NCI-H748 treated with DMSO at 0.1 percent for 48 hours (cell line): ENCODE data around the gene MIGA2.
A peak's percentile ranks its signal among the peaks of the same experiment; 100 is the strongest.
"Not testable (repeated sequence)": the region's sequence is repeated elsewhere in the genome, so short reads cannot be mapped to it uniquely, and the experiment has no call there.

Experiments
- DNase-seq: peaks from one replicate; lab custom pipeline; 2025; lab: John Stamatoyannopoulos, UW

The MIGA2 gene, protein sequence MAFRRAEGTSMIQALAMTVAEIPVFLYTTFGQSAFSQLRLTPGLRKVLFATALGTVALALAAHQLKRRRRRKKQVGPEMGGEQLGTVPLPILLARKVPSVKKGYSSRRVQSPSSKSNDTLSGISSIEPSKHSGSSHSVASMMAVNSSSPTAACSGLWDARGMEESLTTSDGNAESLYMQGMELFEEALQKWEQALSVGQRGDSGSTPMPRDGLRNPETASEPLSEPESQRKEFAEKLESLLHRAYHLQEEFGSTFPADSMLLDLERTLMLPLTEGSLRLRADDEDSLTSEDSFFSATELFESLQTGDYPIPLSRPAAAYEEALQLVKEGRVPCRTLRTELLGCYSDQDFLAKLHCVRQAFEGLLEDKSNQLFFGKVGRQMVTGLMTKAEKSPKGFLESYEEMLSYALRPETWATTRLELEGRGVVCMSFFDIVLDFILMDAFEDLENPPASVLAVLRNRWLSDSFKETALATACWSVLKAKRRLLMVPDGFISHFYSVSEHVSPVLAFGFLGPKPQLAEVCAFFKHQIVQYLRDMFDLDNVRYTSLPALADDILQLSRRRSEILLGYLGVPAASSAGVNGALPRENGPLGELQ

DNA sequence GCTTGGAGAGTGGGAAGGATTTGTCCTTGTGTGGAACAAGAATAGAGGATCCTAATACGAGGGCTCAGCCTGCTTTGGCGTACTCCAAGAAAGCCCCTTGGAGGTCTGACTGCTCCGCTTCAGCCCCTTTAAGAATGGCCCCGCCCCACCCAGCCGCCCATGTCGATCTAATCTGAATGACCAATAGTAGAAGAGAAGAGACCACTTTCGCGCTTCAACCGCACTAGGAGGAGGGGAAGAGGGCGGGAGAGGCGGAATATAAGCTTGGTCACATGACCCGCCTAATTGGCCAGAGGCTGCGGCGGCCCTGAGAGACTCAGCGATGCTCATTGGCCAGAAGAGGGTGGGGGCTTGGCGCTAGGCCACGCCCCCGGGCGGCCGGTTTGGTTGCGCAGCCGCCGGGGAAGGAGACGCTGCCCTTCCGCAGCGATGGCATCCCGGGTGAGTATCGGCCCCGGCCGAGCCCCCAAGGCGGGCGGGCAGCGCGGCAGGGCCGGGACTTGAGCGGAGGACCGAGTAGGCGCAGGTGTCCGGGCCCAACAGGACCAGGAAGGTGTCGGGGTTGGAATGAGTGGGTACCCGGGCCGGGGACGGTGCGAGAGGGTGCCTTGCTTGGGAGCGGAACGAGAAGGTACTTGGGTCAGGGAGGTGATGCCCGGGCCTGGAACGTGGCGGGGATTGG is at the start of gene MIGA2:
TSS of gene MIGA2 (plus strand) at position 386 of the 682 bp plus-strand sequence. CDS start 3,969 bp downstream, outside the sequence.
- DNase-seq: peak; percentile 99

DNA sequence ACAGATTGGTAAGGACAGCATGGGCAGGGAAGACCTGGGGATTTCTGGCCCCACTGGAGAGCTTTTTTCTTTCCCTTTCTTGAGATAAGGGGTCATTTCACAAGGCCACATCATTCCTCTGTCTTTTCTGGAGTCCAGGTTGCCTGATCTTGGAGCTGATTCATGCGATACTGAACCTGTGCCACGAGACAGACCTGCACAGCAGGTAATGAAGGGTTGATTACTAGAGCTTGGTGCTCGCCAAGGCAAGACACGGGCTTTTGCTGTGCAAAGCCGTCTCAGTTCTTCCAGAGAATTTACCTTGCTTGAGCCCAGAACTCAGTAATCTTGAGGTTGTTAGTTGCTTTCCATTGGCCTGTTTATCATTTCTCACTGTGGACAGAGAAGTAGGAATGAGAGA is 49.8 kb upstream of the MIGA2 start:
- no peak for DNase-seq

DNA sequence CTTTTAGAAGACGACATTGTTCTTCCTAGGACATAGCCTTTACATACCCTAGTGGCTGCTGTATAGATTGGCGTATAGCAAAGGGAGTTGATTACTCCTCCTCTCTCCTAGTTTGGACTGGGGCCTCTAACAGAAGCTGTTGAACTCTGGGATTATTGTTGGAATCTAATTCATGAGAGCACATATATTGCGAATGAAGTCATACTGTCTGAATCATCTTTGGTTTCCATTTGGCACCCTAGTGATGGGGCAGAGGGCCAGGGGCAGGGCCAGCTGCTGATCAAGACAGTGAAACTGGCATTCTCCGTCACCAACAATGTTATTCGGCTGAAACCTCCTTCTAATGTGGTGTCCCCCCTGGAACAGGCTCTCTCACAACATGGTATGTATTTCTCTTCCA is 48.6 kb upstream of the MIGA2 start:
- no peak for DNase-seq

DNA sequence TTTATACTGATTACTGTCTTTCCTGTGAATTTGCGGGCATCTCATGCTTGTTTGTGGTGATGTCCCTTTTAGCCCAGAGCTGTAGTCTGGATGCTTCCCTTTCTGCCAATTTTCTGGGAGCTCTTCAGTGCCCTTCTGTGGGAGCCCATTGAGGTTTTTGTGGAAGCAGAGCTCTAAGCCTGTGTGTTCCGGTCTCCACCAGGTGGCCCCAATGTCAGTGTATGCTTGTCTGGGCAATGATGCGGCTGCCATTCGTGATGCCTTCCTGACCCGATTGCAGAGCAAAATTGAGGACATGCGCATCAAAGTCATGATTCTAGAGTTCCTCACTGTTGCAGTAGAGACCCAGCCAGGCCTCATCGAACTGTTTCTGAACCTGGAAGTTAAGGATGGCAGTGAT is 43.4 kb upstream of the MIGA2 start:
- DNase-seq: no peak

DNA sequence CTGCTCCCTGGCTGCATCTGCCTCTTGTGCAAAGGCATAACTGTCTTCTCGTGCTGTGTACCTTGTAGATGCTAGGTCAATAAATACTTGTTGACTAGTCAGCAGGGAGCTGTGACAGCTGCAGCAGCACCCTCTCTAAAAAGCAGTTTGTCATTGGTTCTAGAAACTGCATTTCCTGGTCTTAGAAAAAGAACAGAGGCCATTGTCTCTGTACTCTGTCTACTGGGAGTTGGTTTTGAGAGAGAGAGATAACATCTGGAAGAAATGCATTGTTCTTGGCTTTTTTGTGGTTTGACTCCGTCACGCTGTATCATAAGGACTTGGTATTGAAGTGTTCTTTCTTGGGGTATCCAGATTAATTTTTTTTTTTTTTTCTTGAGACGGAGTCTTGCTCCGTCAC is 40.6 kb upstream of the MIGA2 start:
- no peak for DNase-seq

DNA sequence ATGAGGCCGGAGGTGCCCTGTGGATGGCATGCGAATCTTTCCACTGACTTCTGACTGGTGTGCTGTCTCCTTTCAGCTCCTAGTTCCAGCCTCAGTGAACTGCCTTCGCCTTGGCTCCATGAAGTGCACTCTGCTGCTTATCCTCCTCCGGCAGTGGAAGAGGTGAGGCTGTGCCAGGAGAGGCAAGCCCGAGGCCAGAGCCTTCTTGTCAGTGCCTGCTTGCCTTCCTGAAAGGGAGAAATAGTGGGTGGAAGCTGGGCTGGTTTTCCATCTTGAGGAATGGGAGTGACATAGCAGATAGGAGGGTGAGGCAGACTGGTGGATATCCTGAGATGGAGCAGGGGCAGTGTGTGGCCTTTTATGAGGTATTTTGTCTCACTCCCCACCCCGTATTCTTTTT is 38.0 kb upstream of the MIGA2 start:
- no peak for DNase-seq

DNA sequence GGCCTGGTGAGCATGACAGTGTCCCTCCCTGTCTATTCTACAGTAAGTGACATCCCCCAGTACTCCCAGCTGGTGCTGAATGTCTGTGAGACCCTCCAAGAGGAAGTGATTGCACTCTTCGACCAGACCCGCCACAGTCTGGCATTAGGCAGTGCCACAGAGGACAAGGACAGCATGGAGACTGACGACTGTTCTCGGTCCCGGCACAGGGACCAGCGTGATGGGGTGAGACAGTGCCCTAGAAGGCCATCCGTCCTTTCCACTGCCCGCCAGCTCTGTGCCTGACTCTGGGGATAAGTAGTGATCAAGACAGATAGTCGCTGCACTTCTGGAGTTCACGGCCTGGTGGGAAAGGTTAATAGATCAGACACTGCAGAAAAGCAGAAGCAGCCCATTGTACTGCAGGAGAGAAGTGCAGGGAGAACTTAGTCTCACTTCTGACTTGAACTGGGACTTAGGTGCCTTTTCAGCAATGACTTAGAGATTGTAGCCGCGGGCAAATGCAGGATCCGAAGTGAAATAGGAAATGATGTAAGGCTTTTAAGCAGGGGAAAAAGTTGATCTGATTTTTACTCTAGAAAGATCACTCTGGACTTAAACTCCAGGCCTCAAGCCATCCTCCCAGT is 36.7 kb upstream of the MIGA2 start:
- DNase-seq: no peak

DNA sequence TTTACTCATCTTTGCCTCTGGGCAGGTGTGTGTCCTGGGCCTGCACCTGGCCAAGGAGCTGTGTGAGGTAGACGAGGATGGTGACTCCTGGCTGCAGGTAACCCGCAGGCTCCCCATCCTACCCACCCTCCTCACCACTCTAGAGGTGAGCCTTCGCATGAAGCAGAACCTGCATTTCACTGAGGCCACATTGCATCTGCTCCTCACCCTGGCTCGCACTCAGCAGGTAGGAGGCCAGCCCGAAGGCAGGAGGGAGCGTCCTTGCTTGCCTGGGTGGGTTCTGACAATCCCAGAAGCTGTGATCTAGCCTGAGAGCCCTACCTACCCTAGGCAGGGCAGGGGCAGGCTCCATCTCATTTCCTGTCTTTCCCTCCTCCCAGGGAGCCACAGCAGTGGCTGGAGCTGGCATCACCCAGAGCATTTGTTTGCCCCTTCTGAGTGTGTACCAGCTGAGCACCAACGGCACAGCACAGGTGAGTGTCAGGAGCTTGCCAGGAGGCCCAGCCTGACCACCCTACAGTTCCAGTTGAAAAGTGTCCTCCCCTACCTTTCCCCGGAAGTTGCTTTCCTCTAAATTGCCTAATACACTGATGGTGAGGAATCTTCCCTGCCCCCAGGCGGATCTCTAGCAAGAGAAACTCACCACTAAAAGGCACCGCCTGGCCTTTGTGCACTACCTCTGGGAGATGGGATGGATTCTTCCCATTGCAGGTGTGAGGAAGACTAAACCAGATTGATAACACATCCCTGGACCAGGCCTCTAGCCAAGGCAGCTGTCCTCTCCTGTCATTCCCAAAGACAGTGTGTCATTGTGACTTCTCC is 34.7 kb upstream of the MIGA2 start:
- DNase-seq: no peak

DNA sequence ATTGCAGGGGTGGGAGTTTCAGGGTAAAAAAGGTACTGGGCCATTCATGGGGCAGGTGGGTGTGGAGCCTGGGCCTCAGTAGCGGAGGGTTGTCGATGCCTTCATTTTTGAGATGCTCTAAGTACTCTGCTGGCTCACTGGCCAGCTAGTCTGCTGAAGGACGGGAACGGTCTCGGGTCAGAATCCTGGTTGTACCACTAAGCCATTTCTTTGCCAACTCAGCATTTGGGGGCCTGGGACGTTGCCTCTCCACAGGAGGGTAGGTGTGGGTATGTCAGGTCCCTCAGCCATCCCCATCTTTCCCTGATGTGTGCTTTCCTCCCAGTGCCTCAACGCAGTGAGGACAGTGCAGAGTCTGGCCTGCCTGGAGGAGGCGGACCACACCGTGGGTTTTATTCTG is 33.4 kb upstream of the MIGA2 start:
- DNase-seq: no peak

DNA sequence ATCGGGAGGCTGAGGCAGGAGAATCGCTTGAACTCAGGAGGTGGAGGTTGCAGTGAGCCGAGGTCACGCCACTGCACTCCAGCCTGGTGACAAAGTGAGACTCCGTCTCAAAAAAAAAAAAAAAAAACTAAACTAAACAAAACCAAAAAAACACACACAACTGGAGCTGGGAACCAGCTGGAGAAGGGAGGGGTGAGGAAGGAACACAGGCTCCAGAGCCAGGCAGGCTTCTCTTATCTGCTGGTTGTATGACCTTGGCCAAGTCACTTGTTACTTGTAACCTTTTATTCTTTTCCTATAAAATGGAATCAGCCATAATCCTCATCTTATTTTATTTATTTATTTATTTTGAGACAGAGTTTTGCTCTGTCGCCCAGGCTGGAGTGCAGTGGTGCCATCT is 32.3 kb upstream of the MIGA2 start:
- DNase-seq: not testable (repeated sequence)

DNA sequence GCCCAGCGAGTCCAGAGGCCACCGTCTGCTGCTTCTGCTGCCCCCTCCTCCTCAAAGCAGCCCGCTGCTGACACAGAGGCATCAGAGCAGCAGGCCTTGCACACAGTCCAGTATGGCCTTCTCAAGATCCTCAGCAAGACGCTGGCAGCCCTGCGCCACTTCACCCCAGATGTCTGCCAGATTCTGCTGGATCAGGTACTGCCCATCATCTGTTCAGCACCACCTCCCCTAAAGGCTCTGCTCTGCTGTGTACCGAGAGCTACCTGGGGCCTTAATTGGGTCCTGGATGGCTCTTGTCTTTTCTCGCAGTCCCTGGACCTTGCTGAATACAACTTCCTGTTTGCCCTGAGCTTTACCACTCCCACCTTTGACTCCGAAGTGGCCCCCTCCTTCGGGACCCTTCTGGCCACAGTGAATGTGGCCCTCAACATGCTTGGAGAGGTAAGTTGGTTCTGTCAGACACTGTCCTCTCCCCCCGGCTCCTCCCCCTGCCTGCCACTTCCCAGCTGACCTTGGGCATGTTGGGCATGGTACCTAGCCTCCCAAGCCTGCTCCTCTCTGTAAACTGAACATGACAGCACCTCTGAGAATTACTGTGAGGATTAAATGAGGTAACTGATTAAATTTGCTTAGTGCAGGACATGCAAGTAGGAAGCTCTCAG is 31.0 kb upstream of the MIGA2 start:
- no peak for DNase-seq

DNA sequence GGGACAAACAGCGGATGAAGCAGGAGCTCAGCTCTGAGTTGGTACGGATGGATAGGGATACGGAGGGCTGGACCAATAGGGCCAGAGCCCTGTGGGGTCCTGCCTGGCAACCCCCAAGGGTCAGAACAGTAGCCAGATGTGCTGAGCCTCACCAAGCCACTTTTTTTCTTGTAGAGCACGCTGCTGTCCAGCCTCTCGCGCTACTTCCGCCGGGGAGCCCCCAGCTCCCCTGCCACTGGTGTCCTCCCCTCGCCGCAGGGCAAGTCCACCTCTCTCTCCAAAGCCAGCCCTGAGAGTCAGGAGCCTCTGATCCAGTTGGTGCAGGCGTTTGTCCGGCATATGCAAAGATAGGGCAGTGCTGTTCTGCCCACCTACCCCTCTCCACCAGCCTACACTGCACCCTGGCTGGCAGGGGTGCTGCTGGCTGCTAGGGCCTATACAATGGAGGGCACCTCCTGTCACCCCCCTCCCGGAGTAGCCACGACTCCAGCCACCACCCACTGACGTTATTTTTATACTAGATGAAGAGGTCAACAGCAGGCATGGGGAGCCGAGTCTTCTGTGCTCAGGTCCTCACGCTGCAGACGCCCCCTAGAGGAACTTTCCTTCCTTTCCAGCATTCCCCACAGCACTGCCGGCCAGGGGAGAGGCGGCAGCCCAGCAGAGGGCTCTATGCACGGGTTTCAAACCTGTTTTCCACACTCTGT is 29.9 kb upstream of the MIGA2 start:
- peak; percentile 37 for DNase-seq

DNA sequence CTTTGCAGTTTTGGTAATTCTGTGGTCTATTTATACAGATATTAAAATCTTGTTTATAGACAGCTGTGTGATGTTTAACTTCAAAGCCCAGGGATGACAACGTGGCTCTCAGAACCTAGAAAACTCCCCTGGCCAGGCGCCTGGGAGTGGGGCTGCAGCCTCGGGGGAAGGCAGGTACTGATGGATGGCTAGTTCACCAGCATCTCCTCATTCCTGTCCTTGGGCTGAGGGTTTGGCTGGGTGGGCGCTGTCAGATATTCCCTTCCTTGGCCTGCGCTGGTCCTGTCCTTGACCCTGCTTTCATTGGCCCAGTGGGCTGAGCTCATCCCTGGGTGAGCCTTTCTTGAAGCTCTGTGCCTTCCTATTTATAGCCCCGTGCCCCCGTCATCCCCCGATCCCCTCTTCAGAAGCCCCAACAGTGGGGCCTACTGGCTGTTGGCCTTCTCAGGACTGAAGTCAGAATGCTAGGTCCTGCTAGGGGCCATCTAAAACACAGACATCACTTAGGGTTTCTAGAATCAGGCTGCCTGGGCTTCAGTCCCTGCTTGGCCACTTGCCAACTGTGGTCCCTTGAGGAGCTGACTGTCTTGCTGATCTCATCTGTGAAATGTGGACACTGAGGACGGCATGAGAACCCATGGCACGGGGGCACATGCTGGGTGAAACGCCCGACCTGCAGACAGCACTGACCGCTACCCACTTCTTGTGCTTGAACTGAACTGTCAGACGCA is 29.2 kb upstream of the MIGA2 start:
- DNase-seq: no peak

DNA sequence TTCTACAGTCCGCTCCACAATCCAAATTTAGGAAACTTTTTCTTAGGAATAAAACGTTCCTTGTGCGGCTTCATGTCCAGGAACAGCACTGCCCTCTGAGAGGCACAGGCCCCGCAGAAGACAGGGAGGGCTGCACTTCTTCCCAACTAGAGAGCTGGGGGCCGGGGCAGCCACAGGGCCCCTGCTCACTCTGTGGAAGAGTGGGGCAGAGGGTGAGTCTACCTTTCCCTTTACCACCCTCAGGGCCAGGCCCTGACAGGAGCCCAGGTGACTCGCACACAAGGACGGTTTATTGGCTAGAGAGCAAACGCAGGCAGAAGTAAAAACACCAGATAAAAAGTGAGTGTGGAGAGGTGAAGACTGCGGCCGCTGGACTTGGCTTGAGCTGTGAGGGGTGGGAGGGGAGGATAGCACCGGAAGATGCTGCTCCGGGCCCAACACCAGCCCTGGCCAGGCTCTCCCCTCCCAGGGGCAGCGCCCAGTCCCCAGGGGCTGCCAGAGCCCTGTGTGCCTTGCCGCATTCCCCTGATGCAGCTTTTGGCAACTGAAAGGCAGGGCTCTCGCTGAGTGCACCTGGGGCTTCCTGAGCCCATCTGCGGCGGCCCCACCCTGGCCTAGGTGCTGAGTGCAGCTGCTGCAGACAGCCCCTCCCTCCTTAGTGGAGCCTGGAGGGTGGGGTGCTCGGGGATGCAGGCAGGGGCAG is 28.5 kb upstream of the MIGA2 start:
- DNase-seq: no peak

DNA sequence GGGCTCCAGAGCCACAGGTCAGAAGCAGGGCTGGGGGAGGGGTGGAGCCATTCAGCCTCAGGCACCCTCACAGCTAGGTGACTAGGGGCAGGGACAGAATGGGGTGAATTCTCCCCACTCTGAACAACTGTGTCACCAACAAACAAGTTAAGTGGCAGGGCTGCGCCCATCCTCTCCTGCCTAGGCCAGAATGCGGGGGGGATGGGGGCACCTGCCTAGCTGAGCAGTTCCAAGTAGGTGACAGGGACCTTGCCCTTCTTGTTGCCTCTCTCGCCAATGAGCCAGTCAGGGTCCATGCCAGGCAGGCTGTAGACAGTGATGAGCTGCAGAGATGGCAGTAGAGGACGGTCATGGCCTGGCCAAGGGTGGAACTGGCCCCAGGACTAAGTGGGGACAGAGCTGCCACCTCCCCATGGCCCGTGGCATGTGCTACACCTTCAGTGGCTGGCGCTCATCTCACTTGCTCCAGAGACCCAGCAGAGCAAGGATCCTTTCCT is 27.9 kb upstream of the MIGA2 start:
- no peak for DNase-seq

DNA sequence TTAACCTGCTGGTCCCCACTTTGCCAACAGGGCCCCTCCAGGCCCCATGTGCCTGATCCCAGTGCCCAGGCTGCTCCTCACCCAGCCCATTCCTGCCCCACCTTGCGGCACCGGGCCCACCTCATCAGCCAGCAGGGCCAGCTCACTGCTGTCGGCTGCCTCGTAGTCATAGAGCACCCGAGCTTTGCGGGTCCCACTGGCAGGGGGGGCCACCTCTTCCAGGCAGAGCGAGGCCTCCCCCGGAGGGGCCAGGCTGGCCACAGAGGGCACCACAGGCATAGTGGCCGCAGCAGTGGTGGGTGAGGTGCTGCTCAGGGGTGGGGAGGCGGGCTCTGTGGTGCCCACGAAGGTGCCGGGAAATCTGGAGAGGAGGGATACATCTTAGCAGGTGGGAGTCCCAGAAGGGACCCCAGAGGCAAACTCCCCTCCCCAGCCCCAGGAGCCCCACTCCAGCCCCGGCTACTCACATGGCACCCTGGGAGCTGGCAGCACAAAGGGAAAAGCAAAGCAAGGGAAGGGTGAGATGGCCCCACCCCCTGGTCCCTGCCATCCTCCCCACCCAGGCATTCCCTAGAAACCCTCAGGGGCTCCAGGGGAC is 27.3 kb upstream of the MIGA2 start:
- no peak for DNase-seq

DNA sequence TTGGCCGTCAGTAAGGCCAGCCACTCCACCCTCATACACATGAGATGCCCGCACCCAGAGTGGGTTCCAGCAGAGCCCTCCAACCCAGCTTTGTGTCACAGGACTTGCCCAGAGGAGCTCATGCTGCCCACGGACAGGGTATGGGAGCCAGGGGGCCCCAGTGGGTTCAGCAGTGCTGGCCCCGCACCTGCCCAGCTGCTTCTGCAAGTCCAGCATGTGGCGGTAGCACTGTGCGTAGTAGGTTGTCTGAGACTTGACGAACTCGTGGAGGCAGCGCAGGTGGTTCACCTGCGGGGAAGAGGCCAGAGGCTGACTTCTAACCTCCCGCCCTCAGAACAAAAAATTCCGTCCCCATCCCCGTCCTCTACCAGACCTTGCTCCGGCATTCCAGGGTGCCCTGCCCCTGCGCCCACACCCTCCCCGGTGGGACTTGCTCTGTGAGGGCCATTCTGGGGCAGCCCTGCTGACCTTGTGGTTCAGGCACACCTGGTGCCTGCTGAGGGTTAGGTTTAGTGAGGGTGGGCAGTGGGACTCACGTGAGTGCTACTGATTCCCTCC is 26.8 kb upstream of the MIGA2 start:
- no peak for DNase-seq

DNA sequence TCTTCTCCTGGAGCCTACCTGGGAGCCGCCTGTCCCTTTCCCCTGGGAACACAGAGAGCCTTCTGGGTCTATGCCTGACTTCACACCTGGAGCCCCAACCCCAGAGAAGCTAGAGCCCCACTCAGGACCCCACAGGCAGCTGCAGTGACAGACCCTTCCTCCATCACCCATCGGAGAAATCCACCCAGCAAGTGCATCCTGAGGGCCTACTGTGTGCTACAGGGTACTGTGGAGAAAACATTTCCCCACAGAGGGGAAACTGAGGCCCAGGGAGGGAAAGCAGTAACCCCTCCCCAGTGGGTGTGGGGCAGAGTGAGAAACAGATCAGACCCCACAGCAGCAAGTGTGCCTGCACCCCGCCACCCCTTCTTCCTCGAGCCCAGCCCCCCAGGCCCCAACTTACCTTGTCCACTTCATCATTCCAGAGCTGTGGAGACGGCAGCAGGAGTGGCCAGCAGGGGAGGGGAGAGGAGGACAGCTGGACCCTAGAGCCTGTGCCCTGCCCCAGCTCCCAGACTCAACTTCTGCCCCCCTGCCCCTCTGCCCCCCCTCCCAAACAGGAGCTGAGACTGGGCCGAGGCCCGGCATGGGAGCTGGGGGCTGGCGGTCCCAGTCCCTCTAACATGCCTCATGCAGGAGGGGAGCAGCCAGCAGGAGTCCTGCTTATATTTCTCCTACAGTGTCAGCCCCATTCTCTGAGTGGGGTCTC is 26.0 kb upstream of the MIGA2 start:
- no peak for DNase-seq
